Activated T-cell treated with anti-CD3 and anti-CD28 coated beads for 24 hours (primary cell): ENCODE results near the gene LAMA5.

Experiments
- DNase-seq: peaks from one replicate; pipeline ENCODE4 v3.0.0-alpha.2; 2020; ENCODE audit warnings: low read depth

Gene LAMA5

DNA sequence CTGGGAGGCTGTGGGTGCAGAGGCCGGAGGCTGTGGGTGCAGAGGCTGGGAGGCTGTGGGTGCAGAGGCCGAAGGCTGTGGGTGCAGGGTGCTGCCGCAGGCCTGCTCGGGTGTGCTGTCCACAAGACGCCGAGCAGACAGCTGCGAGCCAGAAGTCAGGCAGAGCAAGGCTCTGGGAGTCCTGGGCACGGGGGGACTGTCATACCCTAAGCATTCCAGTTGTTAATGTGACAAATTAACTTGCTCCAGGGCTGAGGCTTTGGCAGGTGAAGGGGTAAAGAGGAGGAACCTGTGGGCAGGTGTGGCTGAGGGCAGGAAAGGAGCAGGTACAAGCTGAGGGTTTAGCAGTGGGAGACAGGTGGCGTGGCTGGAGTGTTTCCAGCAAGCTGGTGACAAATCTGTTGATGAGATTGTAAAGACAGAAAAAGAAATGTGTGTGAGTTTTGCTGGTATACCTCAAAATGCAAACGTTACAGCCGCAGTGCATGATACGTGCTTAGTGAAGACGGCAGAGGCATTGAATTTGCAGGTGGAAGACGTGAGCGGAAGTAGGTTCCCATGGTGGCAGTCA, 78.5 kb downstream of the LAMA5 start:
- no peak for DNase-seq

DNA sequence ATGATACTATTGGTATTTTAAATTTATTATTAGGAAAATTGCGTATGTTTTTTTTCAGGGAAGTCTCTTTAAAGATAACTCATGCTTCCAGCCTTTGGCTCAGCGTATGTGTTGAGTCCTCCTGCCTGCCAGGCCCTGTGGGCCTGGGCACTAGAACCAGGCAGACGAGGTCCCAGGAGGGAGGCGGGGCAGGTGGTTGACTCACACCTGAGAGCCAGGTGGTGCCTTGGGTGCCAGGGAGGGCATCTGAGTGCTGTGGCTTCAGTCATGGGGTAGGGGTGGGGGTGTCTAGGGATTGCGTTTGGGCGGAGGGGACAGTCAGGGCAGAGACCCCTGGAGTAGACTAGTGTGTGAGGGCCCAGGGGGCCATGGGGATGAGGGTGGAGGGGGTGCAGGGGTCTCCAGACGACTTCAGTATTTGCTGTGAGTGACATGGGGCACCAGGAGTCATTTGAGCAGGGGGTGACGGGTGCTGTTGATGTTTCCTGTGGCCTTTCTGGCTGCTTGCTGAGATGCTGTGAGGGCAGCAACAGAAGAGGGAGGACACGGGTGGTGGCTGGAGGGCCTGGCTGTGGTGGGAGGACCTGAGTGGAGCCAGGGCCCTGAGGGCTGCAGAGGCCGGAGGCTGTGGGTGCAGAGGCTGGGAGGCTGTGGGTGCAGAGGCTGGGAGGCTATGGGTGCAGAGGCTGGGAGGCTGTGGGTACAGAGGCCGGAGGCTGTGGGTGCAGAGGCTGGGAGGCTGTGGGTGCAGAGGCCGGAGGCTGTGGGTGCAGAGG, 79.2 kb downstream of the LAMA5 start:
- no peak for DNase-seq

GRCh38 chr20:62287129-62287528, 80.0 kb downstream of the LAMA5 start:
- no peak for DNase-seq

- DNase-seq = no peak
Measured at GRCh38 chr20:62286493-62287064, 80.5 kb downstream of the LAMA5 start.

DNA sequence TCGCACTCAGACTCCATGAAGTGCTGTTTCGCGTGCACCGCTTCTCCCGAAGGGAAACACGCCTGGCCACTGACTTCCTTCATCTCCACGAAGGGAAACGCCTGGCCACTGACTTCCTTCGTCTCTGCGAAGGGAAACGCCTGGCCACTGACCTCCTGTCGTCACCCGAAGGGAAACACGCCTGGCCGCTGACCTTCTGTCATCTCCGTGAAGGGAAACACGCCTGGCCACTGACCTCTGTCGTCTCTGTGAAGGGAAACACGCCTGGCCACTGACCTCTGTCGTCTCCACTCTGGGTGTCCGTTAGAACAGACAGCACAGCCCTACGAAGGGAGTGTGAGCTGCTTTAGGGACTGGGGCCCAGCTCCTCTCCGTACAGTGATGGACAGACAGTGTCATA, 81.4 kb downstream of the LAMA5 start:
- no peak for DNase-seq

DNA sequence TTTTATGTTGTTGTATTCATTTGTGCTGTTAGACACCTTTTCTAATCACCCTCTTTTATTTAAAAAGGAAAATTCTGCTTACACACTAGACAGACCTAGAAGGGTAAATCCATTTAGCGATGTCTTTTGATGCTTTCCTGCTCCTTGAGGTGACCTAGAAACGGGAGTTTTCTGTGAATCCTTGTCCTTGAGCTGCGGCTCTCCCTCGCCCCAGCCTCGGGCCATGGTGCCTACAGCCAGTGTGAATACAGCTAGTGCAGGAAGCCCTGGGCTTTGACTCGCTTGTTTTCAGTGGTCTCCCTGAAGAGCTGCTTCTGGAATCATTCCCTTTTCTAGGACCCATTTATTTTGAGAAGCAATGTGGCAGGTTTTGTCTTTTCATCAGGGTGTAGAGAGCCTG, 82.0 kb downstream of the LAMA5 start:
- DNase-seq = no peak

- DNase-seq = no peak
Measured at GRCh38 chr20:62284448-62284847, 82.7 kb downstream of the LAMA5 start.

DNA sequence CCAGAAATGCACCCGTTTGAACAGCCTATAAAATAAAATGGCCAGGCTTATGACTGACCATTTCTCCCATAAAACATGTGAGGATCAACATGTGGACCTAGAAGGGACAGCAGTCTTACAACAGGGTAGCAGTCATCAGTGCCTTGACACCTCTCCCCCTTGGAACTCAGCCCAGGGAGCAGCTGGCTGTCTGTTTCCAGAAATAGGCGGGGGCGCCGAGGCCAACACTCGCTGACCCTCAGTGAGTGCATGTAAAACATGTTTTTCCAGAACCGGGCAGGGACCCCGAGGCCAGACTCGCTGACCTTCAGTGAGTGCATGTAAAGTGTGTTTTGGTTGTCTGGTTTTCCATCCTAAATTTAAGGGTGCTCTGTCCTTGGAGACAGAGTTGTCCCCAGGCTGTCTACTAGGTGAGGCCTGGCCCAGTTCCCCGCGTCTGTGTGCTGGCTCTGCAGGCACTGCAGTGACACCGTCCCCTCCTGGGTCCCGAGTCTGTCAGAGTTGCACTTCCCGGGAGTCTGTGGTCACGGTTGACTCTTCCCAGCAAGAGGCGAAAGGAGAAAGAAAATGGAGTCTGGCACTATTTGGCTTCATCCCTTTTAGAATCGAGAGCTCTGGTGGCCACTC, 84.1 kb downstream of the LAMA5 start:
- DNase-seq = no peak

DNA sequence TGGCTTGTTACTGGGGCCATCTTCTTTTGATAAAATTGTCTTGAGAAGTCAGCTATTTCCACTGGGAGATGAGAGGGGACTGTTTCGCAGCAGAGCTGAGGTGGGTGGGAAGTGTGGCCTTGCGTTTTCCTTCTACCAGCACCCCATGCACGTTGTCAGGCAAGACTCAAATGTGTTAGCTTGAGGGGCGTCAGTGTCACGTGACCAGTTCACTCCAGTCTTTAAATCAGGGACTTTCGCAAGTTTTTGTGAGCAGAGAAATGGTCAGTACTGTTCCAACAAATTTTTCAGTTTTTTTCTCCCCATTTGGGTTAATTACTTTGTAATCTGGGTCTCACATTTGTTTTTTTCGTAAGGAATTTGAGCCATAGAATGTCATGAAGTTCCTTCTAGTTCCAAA, 85.0 kb downstream of the LAMA5 start:
- DNase-seq = no peak

DNA sequence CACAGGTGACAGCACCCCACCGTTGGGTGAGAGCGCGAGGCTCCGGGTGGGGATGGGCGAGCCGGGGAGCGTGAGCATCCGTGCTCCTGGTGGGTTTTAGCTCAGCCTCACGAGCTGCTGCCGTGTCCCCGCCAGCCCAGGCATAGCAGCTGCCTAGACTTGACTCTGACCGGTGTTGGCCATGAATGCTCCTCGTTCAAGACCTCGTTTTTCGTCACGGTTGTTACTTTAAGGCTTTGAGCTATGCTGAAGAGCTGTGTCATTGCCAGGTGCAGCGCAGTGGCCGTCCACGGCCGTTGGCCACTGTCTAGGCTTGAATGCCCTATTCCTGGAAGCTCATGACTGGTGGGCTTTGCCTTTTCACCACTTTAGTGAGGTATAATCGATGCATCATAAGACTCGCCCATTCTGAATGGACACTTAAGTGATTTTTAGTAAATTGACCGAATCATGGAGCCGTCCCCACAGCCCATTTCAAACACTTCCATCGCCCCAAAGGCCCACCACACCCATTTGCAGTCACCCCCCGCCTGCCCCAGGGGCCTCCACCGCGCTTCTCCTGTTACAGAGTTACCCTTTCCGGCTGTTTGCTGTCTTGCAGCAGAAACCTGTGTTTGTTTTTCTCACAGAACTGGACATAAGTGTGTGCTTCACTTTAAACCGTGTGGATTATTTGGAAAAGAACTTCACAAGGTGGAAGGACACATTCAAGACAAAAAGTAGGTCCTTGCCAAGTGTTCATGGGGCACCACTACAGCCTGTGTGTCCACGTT, 85.8 kb downstream of the LAMA5 start:
- DNase-seq = no peak

DNA sequence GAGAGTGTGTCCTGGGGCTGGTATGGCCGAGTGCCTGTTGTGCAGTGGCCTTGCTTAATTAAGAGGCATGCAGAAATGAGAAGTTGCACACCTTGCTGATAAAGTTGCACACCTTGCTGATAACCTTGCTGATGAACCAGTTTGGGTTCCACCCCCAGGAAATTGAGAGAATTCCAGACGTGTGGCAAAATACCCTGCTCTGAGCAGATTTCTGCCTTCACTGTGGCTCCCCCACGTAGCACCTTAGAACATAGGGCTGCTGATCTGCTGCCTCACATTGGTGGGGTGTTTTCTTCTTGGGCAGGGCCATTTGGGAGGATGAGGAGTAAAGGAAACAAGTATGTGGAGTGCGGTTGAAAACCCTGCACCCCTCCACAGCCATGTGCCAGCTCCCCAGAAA, 86.8 kb downstream of the LAMA5 start:
- DNase-seq = no peak

DNA sequence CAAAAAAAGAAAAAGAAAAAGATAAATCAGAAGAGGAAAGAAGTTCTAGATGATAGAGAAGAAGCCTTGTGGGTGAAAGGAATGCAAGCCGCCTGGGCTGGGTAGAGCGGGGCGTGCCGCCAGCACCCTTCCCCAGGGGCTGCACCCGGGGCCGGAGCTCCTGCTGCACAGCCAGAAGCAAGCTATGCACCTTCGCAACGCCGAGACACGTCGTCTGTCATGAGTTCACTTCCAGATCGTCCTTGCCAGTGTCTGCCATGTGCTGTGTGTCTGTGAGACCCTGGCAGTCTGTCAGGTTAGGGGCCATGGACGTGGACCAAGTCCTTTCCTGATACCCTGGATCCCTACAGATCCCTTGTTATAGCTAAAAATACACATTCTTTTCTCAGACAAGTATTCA, 89.9 kb downstream of the LAMA5 start:
- no peak for DNase-seq

- DNase-seq = no peak
Measured at GRCh38 chr20:62276439-62276838, 90.7 kb downstream of the LAMA5 start.

GRCh38 chr20:62275219-62275618, 91.9 kb downstream of the LAMA5 start:
- no peak for DNase-seq

- DNase-seq = no peak
Measured at GRCh38 chr20:62274332-62274950, 92.7 kb downstream of the LAMA5 start.

DNA sequence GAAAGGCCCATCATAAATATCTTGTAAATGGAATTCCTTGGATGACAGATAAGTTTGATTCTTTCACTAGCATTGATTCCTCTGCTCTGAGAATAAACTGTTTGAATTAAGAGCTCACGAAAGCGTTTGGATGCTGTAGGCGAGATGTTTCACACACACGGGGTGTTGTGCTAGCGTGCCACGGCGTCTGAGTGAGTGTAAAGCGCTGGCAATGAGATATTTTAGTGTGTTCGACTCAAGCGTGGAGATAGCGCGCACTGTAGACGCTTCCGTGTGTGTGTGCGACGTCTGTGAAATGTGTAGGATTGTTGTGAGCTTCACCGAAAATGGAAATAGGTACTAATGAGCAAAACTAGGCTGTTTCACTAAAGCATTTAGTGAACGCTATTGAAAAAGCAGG, 93.7 kb downstream of the LAMA5 start:
- DNase-seq = no peak

DNA sequence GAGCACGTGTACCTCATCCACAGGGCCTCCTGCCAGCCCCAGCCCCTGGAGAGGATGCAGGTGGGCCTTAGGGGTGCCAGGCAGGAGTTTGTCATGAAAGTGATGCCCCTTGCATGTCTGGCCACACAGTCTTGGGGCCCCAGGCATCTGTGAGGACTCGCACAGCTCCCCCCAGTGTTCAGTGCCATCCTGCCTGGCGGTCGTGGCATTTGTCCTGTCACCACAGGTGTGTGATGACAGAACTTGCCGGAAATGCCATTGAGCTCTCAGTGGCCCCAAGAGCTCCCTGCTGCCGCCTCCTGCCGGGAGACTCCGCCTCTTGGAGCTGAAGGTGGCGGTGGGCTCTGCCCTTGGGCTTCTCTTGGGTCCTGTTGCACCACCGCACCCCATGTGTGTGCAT, 94.9 kb downstream of the LAMA5 start:
- no peak for DNase-seq

DNA sequence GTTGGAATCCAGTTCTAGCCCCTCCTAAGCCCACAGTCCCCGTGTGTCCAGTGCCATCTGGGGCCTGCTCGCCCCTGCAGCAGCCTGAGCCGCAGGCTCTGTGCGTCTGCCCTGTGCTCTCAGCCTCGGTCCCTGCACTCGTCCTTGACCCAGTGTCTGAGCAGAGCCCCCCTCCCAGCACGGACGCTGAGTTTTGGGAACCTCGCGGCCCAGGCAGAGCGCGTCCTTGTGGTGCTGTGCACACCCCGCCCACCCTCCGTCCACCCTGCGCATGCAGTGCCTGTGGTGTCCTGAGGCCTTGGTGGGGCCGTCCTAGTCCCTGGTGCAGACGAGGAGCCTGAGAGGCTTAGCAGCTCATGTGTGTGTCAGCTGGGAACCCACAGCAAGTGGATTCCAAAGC, 97.2 kb downstream of the LAMA5 start:
- no peak for DNase-seq

- no peak for DNase-seq
Measured at GRCh38 chr20:62269378-62269777, 97.7 kb downstream of the LAMA5 start.

GRCh38 chr20:62268228-62268900, 98.7 kb downstream of the LAMA5 start:
- DNase-seq = no peak

DNA sequence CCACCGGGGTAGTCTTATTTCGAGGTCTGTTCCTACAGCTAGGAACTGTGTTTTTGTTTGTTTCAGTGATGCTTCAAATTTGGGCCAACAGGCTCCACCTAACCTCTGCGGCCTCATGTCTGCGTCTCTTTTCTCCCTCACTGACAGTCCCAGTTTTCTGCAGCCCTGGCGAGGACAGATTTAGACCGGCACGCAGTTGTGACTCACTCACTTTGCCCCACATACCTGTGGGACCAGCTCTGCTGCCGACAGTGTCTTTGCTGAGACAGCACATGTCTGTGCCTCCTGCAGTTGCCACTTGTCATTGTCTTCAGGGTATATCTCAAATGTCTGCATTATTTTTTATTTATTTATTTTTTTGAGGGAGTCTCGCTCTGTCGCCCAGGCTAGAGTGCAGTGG, 99.6 kb downstream of the LAMA5 start:
- DNase-seq = no peak
